Measurements from ENCODE around the gene APPL2.

APPL2 gene

DNA sequence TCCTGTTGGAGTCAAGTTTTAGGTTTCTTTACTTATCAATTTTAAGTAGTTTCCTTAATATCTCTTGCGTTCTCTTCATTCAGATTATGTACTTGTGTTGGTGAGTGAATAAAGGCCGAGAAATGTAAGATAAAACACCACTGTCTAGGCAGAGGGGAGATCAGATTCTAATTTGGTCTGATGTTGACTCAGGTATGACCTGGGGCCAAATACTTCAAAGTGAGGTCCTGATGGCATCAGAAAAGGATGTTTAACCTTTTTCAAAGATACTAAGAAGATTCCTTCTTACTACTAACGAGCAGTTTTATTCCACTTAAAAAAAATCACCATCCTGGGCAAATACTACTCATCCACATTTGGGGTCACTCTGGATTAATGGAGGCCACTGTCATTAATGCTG, 26.9 kb downstream of the APPL2 start:
- Histone ChIP-seq H3K4me1 (ENCODE audit: control insufficient read depth, insufficient read depth, low read length) (no peaks in the 10 kb centered on the region), H3K4me3 (ENCODE audit: low read depth, low read length) (no peak overlapping the region), H3K27me3 (ENCODE audit: control insufficient read depth, insufficient read depth, low read length) (no peaks in the 10 kb centered on the region), H3K27ac (ENCODE audit: low read depth, low read length) (no peak overlapping the region), H3K9me3 (ENCODE audit: control insufficient read depth, insufficient read depth, low read depth, low read length) (no peaks in the 10 kb centered on the region), H3K36me3 (ENCODE audit: control insufficient read depth, insufficient read depth, low read length) (peaks cover 46% of the 10 kb centered on the region), H3K9ac (ENCODE audit: low read length) (no peak overlapping the region)

- no peak overlapping the region for H3K27ac ChIP-seq (ENCODE audit: low read depth, low read length)
- no peaks in the 10 kb centered on the region for H3K4me1 ChIP-seq (ENCODE audit: control insufficient read depth, insufficient read depth, low read length)
- H3K9ac ChIP-seq (ENCODE audit: low read length), result no peak overlapping the region
- H3K9me3 ChIP-seq (ENCODE audit: control insufficient read depth, insufficient read depth, low read depth, low read length), result no peaks in the 10 kb centered on the region
- no peak overlapping the region for H3K4me3 ChIP-seq (ENCODE audit: low read depth, low read length)
- H3K36me3 ChIP-seq (ENCODE audit: control insufficient read depth, insufficient read depth, low read length), result peaks cover 55% of the 10 kb centered on the region
- H3K27me3 ChIP-seq (ENCODE audit: control insufficient read depth, insufficient read depth, low read length), result no peaks in the 10 kb centered on the region
Observed at GRCh38 chr12:105206686-105207374, 29.1 kb downstream of the APPL2 start.

GRCh38 chr12:105205322-105206048, 30.5 kb downstream of the APPL2 start:
- peaks cover 51% of the 10 kb centered on the region for H3K36me3 ChIP-seq (ENCODE audit: control insufficient read depth, insufficient read depth, low read length)
- no peak overlapping the region for H3K9ac ChIP-seq (ENCODE audit: low read length)

DNA sequence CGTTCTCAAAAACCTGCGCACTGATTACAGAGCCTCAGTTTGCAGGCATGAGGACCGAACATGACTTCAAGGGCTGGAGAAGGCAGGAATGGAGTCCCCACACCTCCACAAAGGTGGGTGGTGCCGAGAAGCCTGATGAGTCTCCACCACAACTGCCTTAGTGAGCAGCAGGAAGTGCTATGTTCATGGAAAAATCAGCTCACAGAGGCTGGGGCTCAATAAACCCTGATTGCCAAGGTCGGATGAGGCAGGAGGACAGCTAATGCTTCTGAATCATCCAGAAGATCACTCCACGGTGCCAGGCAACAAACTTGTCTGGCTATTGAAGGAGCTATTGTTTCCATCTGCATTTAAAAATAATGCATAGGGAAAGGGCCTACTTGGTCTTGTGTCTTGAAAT, 31.1 kb downstream of the APPL2 start:
- H3K27me3 ChIP-seq (ENCODE audit: control insufficient read depth, insufficient read depth, low read length), result no peaks in the 10 kb centered on the region
- no peak overlapping the region for H3K27ac ChIP-seq (ENCODE audit: low read depth, low read length)
- H3K36me3 ChIP-seq (ENCODE audit: control insufficient read depth, insufficient read depth, low read length), result peaks cover 54% of the 10 kb centered on the region
- H3K9ac ChIP-seq (ENCODE audit: low read length), result no peak overlapping the region
- no peak overlapping the region for H3K4me3 ChIP-seq (ENCODE audit: low read depth, low read length)
- H3K9me3 ChIP-seq (ENCODE audit: control insufficient read depth, insufficient read depth, low read depth, low read length), result no peaks in the 10 kb centered on the region
- H3K4me1 ChIP-seq (ENCODE audit: control insufficient read depth, insufficient read depth, low read length), result peaks cover 2% of the 10 kb centered on the region; the same call in 1 of the 2 replicates

More at GRCh38 chr12:105205322-105206048, 30.5 kb downstream of the APPL2 start:
- no peaks in the 10 kb centered on the region for H3K4me1 ChIP-seq (ENCODE audit: control insufficient read depth, insufficient read depth, low read length)
- no peaks in the 10 kb centered on the region for H3K9me3 ChIP-seq (ENCODE audit: control insufficient read depth, insufficient read depth, low read depth, low read length)
- H3K27me3 ChIP-seq (ENCODE audit: control insufficient read depth, insufficient read depth, low read length), result no peaks in the 10 kb centered on the region
- H3K27ac ChIP-seq (ENCODE audit: low read depth, low read length), result no peak overlapping the region
- H3K4me3 ChIP-seq (ENCODE audit: low read depth, low read length), result no peak overlapping the region

GRCh38 chr12:105204127-105204526, 31.8 kb downstream of the APPL2 start:
- no peaks in the 10 kb centered on the region for H3K9me3 ChIP-seq (ENCODE audit: control insufficient read depth, insufficient read depth, low read depth, low read length)
- peaks cover 8% of the 10 kb centered on the region; the same call in 1 of the 2 replicates for H3K4me1 ChIP-seq (ENCODE audit: control insufficient read depth, insufficient read depth, low read length)
- H3K36me3 ChIP-seq (ENCODE audit: control insufficient read depth, insufficient read depth, low read length), result peaks cover 56% of the 10 kb centered on the region
- H3K4me3 ChIP-seq (ENCODE audit: low read depth, low read length), result no peak overlapping the region
- no peaks in the 10 kb centered on the region for H3K27me3 ChIP-seq (ENCODE audit: control insufficient read depth, insufficient read depth, low read length)
- H3K9ac ChIP-seq (ENCODE audit: low read length), result no peak overlapping the region
- no peak overlapping the region for H3K27ac ChIP-seq (ENCODE audit: low read depth, low read length)

- Histone ChIP-seq H3K27me3 (ENCODE audit: control insufficient read depth, insufficient read depth, low read length) (no peaks in the 10 kb centered on the region), H3K9ac (ENCODE audit: low read length) (no peak overlapping the region), H3K4me3 (ENCODE audit: low read depth, low read length) (no peak overlapping the region), H3K36me3 (ENCODE audit: control insufficient read depth, insufficient read depth, low read length) (peaks cover 61% of the 10 kb centered on the region), H3K4me1 (ENCODE audit: control insufficient read depth, insufficient read depth, low read length) (peaks cover 8% of the 10 kb centered on the region; the same call in 1 of the 2 replicates), H3K9me3 (ENCODE audit: control insufficient read depth, insufficient read depth, low read depth, low read length) (no peaks in the 10 kb centered on the region), H3K27ac (ENCODE audit: low read depth, low read length) (no peak overlapping the region)
Observed at GRCh38 chr12:105202202-105202601, 33.8 kb downstream of the APPL2 start.

DNA sequence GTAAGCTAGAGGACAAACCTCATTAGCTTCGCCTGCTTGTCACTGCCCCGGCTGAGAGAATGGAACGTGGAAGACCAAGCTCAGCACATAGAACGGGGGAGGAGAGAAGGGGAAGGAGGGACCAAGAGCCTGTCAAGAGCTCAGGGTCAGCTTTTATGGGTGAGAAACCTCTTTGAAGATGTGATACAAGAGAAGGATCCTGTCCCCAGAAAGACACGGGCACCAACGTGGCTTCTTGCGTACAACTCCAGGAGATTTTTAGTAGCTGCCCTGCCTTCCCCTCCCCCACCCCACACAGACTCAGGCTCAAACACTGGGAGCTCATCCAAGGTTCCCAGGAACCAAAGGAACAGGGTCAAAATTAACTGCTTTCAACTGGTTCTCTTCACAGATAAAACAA, 34.7 kb downstream of the APPL2 start:
- Histone ChIP-seq H3K27ac (ENCODE audit: low read depth, low read length) (no peak overlapping the region), H3K4me1 (ENCODE audit: control insufficient read depth, insufficient read depth, low read length) (peaks cover 8% of the 10 kb centered on the region; the same call in 1 of the 2 replicates), H3K9ac (ENCODE audit: low read length) (no peak overlapping the region), H3K4me3 (ENCODE audit: low read depth, low read length) (no peak overlapping the region), H3K27me3 (ENCODE audit: control insufficient read depth, insufficient read depth, low read length) (no peaks in the 10 kb centered on the region), H3K9me3 (ENCODE audit: control insufficient read depth, insufficient read depth, low read depth, low read length) (no peaks in the 10 kb centered on the region), H3K36me3 (ENCODE audit: control insufficient read depth, insufficient read depth, low read length) (peaks cover 54% of the 10 kb centered on the region)

GRCh38 chr12:105200385-105200784, 35.6 kb downstream of the APPL2 start:
- Histone ChIP-seq H3K9ac (ENCODE audit: low read length) (no peak overlapping the region), H3K4me3 (ENCODE audit: low read depth, low read length) (no peak overlapping the region), H3K9me3 (ENCODE audit: control insufficient read depth, insufficient read depth, low read depth, low read length) (no peaks in the 10 kb centered on the region), H3K27me3 (ENCODE audit: control insufficient read depth, insufficient read depth, low read length) (no peaks in the 10 kb centered on the region), H3K36me3 (ENCODE audit: control insufficient read depth, insufficient read depth, low read length) (peaks cover 51% of the 10 kb centered on the region), H3K4me1 (ENCODE audit: control insufficient read depth, insufficient read depth, low read length) (peaks cover 8% of the 10 kb centered on the region; the same call in 1 of the 2 replicates), H3K27ac (ENCODE audit: low read depth, low read length) (no peak overlapping the region)

DNA sequence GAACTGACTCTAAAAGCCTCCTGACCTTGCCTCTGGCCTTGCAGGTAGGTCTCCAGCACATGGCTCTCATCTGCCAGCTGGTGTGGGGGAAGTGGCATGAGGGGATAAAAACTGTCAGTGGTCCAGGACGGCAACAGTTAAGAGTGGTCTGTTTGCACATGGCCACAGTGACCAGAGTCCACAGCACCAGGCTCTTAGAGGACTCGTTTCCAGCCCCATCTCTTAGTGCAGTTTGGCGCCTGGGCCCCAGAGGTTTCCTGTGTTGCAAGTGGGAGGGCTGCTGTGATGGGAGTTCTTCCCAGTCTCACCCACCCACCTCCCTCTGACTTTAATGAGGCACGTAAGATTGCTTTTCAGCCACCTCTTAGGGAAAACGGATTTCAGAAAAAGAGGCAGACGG, 37.0 kb downstream of the APPL2 start:
- H3K4me1 ChIP-seq (ENCODE audit: control insufficient read depth, insufficient read depth, low read length), result peaks cover 8% of the 10 kb centered on the region; the same call in 1 of the 2 replicates
- H3K27ac ChIP-seq (ENCODE audit: low read depth, low read length), result no peak overlapping the region
- H3K36me3 ChIP-seq (ENCODE audit: control insufficient read depth, insufficient read depth, low read length), result peaks cover 52% of the 10 kb centered on the region
- H3K9ac ChIP-seq (ENCODE audit: low read length), result no peak overlapping the region
- H3K27me3 ChIP-seq (ENCODE audit: control insufficient read depth, insufficient read depth, low read length), result no peaks in the 10 kb centered on the region
- no peaks in the 10 kb centered on the region for H3K9me3 ChIP-seq (ENCODE audit: control insufficient read depth, insufficient read depth, low read depth, low read length)
- H3K4me3 ChIP-seq (ENCODE audit: low read depth, low read length), result no peak overlapping the region

- H3K9me3 ChIP-seq (ENCODE audit: control insufficient read depth, insufficient read depth, low read depth, low read length), result no peaks in the 10 kb centered on the region
- H3K36me3 ChIP-seq (ENCODE audit: control insufficient read depth, insufficient read depth, low read length), result peaks cover 65% of the 10 kb centered on the region
- H3K9ac ChIP-seq (ENCODE audit: low read length), result no peak overlapping the region
- no peak overlapping the region for H3K27ac ChIP-seq (ENCODE audit: low read depth, low read length)
- no peak overlapping the region for H3K4me3 ChIP-seq (ENCODE audit: low read depth, low read length)
- H3K4me1 ChIP-seq (ENCODE audit: control insufficient read depth, insufficient read depth, low read length), result peaks cover 8% of the 10 kb centered on the region; the same call in 1 of the 2 replicates
- H3K27me3 ChIP-seq (ENCODE audit: control insufficient read depth, insufficient read depth, low read length), result no peaks in the 10 kb centered on the region
Observed at GRCh38 chr12:105196090-105196489, 39.9 kb downstream of the APPL2 start.

GRCh38 chr12:105194947-105195346, 41.0 kb downstream of the APPL2 start:
- Histone ChIP-seq H3K27me3 (ENCODE audit: control insufficient read depth, insufficient read depth, low read length) (no peaks in the 10 kb centered on the region), H3K9me3 (ENCODE audit: control insufficient read depth, insufficient read depth, low read depth, low read length) (no peaks in the 10 kb centered on the region), H3K4me3 (ENCODE audit: low read depth, low read length) (no peak overlapping the region), H3K27ac (ENCODE audit: low read depth, low read length) (no peak overlapping the region), H3K4me1 (ENCODE audit: control insufficient read depth, insufficient read depth, low read length) (peaks cover 6% of the 10 kb centered on the region; the same call in 1 of the 2 replicates), H3K36me3 (ENCODE audit: control insufficient read depth, insufficient read depth, low read length) (peaks cover 64% of the 10 kb centered on the region), H3K9ac (ENCODE audit: low read length) (no peak overlapping the region)
